Naive thymus-derived CD4-positive, alpha-beta T cell (primary cell): Measurements from ENCODE around the gene FRMD4B. TPM values are rescaled to one million over a fixed set of nuclear protein-coding genes. Genes with fewer than 3 reads are reported as not detected.

Source experiments
- ATAC-seq: fragments of 150-1000 bp; cut with Tn5 transposase; 2 replicates; pipeline ENCODE4 v1.10.0; 2021; ENCODE audit warnings: mild to moderate bottlenecking, moderate library complexity
- CTCF ChIA-PET: fragments of 350-600 bp; sonication (Branson Sonifier 250); formaldehyde crosslinking; loops from one replicate; lab custom pipeline; 2021; ENCODE audit warnings: antibody characterized with exemption; lab: Charles Lee
- POLR2A ChIA-PET: fragments of 350-600 bp; sonication (Branson Sonifier 250); formaldehyde crosslinking; loops from one replicate; lab custom pipeline; 2021; ENCODE audit warnings: antibody characterized with exemption, inconsistent platforms; lab: Charles Lee
- DNase-seq, 9 donors: peaks; one replicate each; pipeline versions ENCODE4 v3.0.0 to v3.0.0-alpha.2; 2020 to 2022; ENCODE audit warnings: mixed read lengths in 1 of 9
- H3K27ac ChIP-seq: one replicate; pipeline ENCODE4 v1.7.0; 2013; ENCODE audit warnings: mild to moderate bottlenecking, low read depth, low read length, moderate library complexity
- H3K27me3 ChIP-seq, 2 donors: one replicate each; pipeline ENCODE4 v1.7.0; 2013; ENCODE audit warnings: low read length in 2 of 2, mild to moderate bottlenecking in 2 of 2, moderate library complexity in 2 of 2; ENCODE audit not compliant: control insufficient read depth in 2 of 2, insufficient read depth in 2 of 2
- H3K36me3 ChIP-seq, 3 experiments: 1 replicate in 2 of 3; 2 replicates in 1 of 3; pipeline ENCODE4 v1.7.0; 2013; ENCODE audit warnings: low read length in 3 of 3, mild to moderate bottlenecking in 3 of 3, moderate library complexity in 1 of 3; ENCODE audit not compliant: insufficient read depth in 3 of 3, control insufficient read depth in 2 of 3
- H3K4me1 ChIP-seq, 2 donors: one replicate each; pipeline ENCODE4 v1.7.0; 2013; ENCODE audit warnings: low read length in 2 of 2, mild to moderate bottlenecking in 2 of 2, moderate library complexity in 1 of 2; ENCODE audit not compliant: control insufficient read depth in 2 of 2, insufficient read depth in 2 of 2
- H3K4me3 ChIP-seq: 2 replicates; pipeline ENCODE4 v1.7.0; 2013; ENCODE audit warnings: mild to moderate bottlenecking, low read length
- H3K9me3 ChIP-seq, 3 experiments: 1 replicate in 2 of 3; 2 replicates in 1 of 3; pipeline ENCODE4 v1.7.0; 2013; ENCODE audit warnings: low read length in 3 of 3; ENCODE audit not compliant: control insufficient read depth in 2 of 3
- H3K27ac Mint-ChIP-seq, 9 donors: one replicate each; pipeline ENCODE4 v1.8.0; 2020 to 2022; ENCODE audit warnings: mixed read lengths in 9 of 9, mild to moderate bottlenecking in 8 of 9, moderate library complexity in 5 of 9, inconsistent platforms in 2 of 9
- H3K27me3 Mint-ChIP-seq, 5 donors: one replicate each; pipeline ENCODE4 v1.8.0; 2021 to 2022; ENCODE audit warnings: mixed read lengths in 5 of 5, mild to moderate bottlenecking in 1 of 5
- H3K36me3 Mint-ChIP-seq, 5 donors: one replicate each; pipeline ENCODE4 v1.8.0; 2020 to 2022; ENCODE audit warnings: mixed read lengths in 5 of 5, mild to moderate bottlenecking in 3 of 5, inconsistent platforms in 1 of 5
- H3K4me1 Mint-ChIP-seq, 7 donors: one replicate each; pipeline ENCODE4 v1.8.0; 2020 to 2022; ENCODE audit warnings: mixed read lengths in 7 of 7, mild to moderate bottlenecking in 3 of 7, inconsistent platforms in 1 of 7
- H3K4me3 Mint-ChIP-seq, 10 donors: one replicate each; pipeline ENCODE4 v1.8.0; 2020 to 2022; ENCODE audit warnings: mild to moderate bottlenecking in 10 of 10, mixed read lengths in 10 of 10, moderate library complexity in 6 of 10, inconsistent platforms in 2 of 10
- H3K9me3 Mint-ChIP-seq, 11 donors: one replicate each; pipeline ENCODE4 v1.8.0; 2020 to 2022; ENCODE audit warnings: mixed read lengths in 11 of 11, mild to moderate bottlenecking in 4 of 11, inconsistent platforms in 1 of 11, moderate library complexity in 1 of 11
- intact Hi-C, 2 donors: fragments of 100-400 bp; cut with micrococcal nuclease; formaldehyde crosslinking; loops; one replicate each; pipeline ENCODE4 v1.15.1; 2023
- polyA plus RNA-seq, 2 donors: library from polyadenylated mRNA; unstranded; fragments of 300-500 nt; fragmentation: Illumina TruSeq; gene quantifications; one replicate each; pipeline ENCODE4 v1.2.3, GENCODE V29; 2021
- total RNA-seq, 6 experiments: library from RNA in 5 of 6; stranded (reverse) in 5 of 6; gene quantifications; 1 replicate in 5 of 6; 2 replicates in 1 of 6; pipeline ENCODE4 v1.2.3 and lab custom pipeline; 2021 to 2026

FRMD4B gene
- total and polyA plus RNA-seq, 7 experiments from 2014 or later: 0.59 to 32.2 (median 5.6) TPM; not detected in 1

DNA sequence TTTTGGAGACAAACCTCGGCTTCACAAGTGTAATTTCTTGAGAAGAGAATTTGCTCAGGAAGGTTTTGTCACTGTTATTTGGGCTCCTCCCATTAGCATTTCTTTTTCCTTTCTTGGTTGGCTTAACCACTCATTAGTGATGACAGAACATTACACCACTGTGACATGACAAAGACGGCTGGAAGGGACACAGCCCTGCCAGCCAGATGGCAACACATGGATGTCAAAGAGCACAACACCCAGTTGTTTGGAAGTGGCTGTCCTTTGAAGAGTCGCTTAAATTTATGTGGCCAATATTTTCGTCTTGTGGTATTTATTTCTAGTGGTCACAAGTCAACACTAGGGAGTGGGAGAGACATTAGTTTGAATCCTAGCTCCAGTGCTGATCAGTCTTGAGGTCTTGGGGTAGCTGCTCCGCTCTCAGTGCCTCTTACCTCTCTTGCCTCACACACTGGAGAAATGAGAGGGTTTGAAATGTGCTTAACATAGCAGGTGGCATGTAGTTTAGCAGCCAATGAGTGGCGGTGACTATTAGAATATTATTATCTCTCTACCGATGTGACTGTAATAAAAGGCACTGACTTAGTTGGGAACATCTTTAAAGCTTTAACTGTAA, 92.8 kb downstream of the FRMD4B start:
- no peaks in the 10 kb centered on the region for H3K36me3 ChIP-seq

DNA sequence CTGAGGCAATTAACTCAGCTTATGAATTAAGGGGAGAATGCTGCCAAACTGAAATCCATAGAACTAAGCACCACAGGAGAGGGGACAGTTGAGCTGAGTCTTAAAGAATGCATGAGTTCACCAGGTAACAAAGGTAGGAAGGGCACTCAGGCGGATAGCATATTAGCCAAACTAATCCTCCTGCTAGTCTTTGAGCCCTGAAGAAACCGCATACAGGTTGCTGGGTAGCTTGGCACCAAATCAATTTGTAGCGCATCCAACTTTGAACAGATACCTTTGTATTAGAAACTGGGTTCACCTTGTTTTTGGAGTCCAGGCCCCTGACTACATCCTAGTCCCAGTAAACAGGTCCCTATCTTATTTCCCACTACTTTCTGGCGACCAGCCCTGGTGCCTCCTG, 93.7 kb downstream of the FRMD4B start:
- H3K27ac Mint-ChIP-seq: no peak overlapping the region
- H3K4me3 ChIP-seq: no peak overlapping the region
- H3K36me3 Mint-ChIP-seq: no peaks in the 10 kb centered on the region
- H3K4me1 ChIP-seq: peaks cover 0 to 7% of the 10 kb centered on the region in 2 donors
- intact Hi-C loops: no loop called here
- no peaks in the 10 kb centered on the region for H3K36me3 ChIP-seq
- no peak for DNase-seq
- H3K9me3 ChIP-seq: no peaks in the 10 kb centered on the region
- no peaks in the 10 kb centered on the region for H3K27me3 Mint-ChIP-seq
- ChIA-PET POLR2A (no interaction called here), CTCF (interaction anchor here (0.9 kb wide), 1 partner anchor 14 kb away, joined by 3 read pairs; no protein-coding TSS in a partner anchor)
- no peak for ATAC-seq
- H3K4me1 Mint-ChIP-seq: peaks cover 0 to 9% (median 3%) of the 10 kb centered on the region in 7 donors
- no peak overlapping the region for H3K4me3 Mint-ChIP-seq
- no peak overlapping the region for H3K27ac ChIP-seq
- no peaks in the 10 kb centered on the region for H3K27me3 ChIP-seq
- H3K9me3 Mint-ChIP-seq: peaks cover 0 to 3% (median 0%) of the 10 kb centered on the region in 11 donors

More for the DNA sequence above, 92.8 kb downstream of the FRMD4B start:
- Histone ChIP-seq H3K4me3 (no peak overlapping the region), H3K27ac (no peak overlapping the region), H3K27me3 (no peaks in the 10 kb centered on the region), H3K9me3 (no peaks in the 10 kb centered on the region), H3K4me1 (peaks cover 0 to 7% of the 10 kb centered on the region in 2 donors)
- Mint-ChIP-seq H3K36me3 (no peaks in the 10 kb centered on the region), H3K9me3 (peaks cover 0 to 3% (median 0%) of the 10 kb centered on the region in 11 donors), H3K4me1 (peaks cover 0 to 9% (median 3%) of the 10 kb centered on the region in 7 donors), H3K27ac (no peak overlapping the region), H3K27me3 (no peaks in the 10 kb centered on the region), H3K4me3 (no peak overlapping the region)
- POLR2A ChIA-PET: interaction anchor here (0.6 kb wide), 1 partner anchor 107 kb away, joined by 3 read pairs; no protein-coding TSS in a partner anchor
- ATAC-seq (no peak), DNase-seq (no peak)
- intact Hi-C loops: no loop called here
- CTCF ChIA-PET: no interaction called here

DNA sequence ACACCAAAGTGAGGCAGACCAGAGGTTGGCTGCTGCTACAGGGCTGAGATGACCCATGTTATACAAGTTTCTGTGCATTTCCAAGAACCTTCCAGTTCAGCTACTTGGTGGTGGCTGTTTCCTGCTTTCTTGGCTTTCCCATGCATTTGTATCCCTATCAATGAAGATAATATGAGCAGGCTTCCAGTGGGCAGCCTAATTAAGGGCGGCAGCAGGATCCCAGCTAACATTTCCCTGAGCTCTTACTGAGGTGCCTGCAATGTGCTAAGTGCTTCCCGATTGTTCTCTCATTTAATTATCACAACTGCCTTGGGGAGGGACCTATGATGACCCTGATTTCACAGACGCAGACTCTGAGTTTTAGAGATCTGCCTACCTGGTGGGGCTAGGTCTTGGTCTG, 95.5 kb downstream of the FRMD4B start:
- H3K36me3 Mint-ChIP-seq: no peaks in the 10 kb centered on the region
- H3K4me3 ChIP-seq: no peak overlapping the region
- H3K9me3 Mint-ChIP-seq: peaks cover 0 to 3% (median 0%) of the 10 kb centered on the region in 11 donors
- H3K4me3 Mint-ChIP-seq: no peak overlapping the region
- H3K4me1 Mint-ChIP-seq: peaks cover 0 to 9% (median 3%) of the 10 kb centered on the region in 7 donors
- H3K27me3 ChIP-seq: no peaks in the 10 kb centered on the region
- CTCF ChIA-PET: interaction anchor here (0.6 kb wide), 1 partner anchor 14 kb away, joined by 3 read pairs; no protein-coding TSS in a partner anchor
- intact Hi-C loops: no loop called here
- H3K27ac Mint-ChIP-seq: no peak overlapping the region
- no peaks in the 10 kb centered on the region for H3K27me3 Mint-ChIP-seq
- H3K4me1 ChIP-seq: peaks cover 0 to 7% of the 10 kb centered on the region in 2 donors
- no peaks in the 10 kb centered on the region for H3K9me3 ChIP-seq
- no peak for DNase-seq
- no peak overlapping the region for H3K27ac ChIP-seq
- no peak for ATAC-seq
- H3K36me3 ChIP-seq: no peaks in the 10 kb centered on the region
- POLR2A ChIA-PET: no interaction called here

DNA sequence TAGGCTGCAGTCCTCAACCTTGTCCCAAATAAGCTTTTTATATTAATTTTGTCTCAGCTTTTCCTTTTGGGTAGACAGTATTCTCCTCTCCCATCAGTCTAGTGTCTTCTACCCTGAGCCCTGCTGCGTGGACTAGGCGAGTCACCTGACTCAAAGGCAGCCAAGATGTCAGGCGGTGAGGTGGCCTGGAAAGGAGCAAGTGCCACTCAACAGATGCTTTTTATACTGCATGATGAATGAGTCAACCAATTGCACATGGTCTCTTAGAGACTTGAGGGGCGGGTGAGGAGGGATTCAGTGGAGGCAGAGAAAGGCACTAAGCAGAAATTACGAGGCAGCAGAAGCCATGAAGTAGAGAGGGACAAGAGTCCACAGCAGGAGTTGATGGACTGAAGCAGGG, 95.9 kb downstream of the FRMD4B start:
- CTCF ChIA-PET: interaction anchor here (0.6 kb wide), 1 partner anchor 14 kb away, joined by 3 read pairs; no protein-coding TSS in a partner anchor
- H3K4me3 Mint-ChIP-seq: no peak overlapping the region
- no peak for ATAC-seq

DNA sequence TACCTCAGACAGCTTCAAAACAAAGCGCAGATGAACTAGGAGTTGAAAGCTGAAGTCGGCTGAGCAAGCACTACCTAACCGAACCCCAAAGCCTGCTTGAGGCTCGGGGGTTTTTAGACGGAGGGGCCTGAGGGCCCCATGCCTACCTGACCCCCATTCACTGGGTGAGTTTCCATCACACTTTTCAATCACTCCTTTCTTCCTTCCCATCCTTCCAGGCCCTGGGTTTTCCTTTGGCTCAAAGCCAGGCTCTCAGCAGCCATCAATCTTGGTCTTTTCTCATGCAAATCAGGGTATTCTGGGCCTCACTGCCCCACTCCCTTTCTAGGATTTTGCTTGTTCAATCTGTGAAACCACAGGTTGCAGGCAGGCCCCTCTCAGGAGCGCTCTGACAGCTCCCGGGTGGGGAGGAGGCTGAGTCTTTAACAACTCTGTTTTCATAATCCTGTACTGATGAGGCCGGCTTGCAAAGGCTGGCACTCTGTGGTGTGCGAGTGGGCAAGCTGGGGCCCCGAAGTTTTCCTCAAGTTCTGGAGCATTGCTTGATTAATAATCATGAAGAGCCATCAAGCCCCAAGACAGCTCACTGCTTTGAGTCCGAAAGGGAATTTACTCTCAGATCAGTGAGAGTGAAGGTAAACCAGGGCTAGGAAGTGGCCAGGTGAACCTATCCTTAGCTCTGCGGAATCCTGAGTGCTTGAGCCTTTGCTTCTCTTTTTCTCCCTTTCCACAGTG, 97.6 kb downstream of the FRMD4B start:
- H3K27ac ChIP-seq: no peak overlapping the region
- H3K4me1 ChIP-seq: peaks cover 0 to 7% of the 10 kb centered on the region in 2 donors
- peak; percentile 24 for ATAC-seq
- no peaks in the 10 kb centered on the region for H3K27me3 ChIP-seq
- H3K9me3 ChIP-seq: no peaks in the 10 kb centered on the region
- H3K27ac Mint-ChIP-seq: peak overlapping the region in 2 of 9 donors; percentile 26 to 40
- H3K36me3 Mint-ChIP-seq: no peaks in the 10 kb centered on the region
- peak overlapping the region in 1 of 10 donors; percentile 40 for H3K4me3 Mint-ChIP-seq
- DNase-seq: peak in 1 of 9 donors; percentile 45
- H3K36me3 ChIP-seq: no peaks in the 10 kb centered on the region
- H3K9me3 Mint-ChIP-seq: peaks cover 0 to 3% (median 0%) of the 10 kb centered on the region in 11 donors
- intact Hi-C loops: no loop called here
- no peak overlapping the region for H3K4me3 ChIP-seq
- peaks cover 0 to 9% (median 3%) of the 10 kb centered on the region in 7 donors for H3K4me1 Mint-ChIP-seq
- ChIA-PET POLR2A (no interaction called here), CTCF (no interaction called here)
- no peaks in the 10 kb centered on the region for H3K27me3 Mint-ChIP-seq

More for the DNA sequence above, 95.9 kb downstream of the FRMD4B start:
- no peaks in the 10 kb centered on the region for H3K27me3 ChIP-seq
- H3K4me1 ChIP-seq: peaks cover 0 to 7% of the 10 kb centered on the region in 2 donors
- H3K27ac Mint-ChIP-seq: no peak overlapping the region
- no peaks in the 10 kb centered on the region for H3K36me3 Mint-ChIP-seq
- H3K9me3 Mint-ChIP-seq: peaks cover 0 to 3% (median 0%) of the 10 kb centered on the region in 11 donors
- H3K4me1 Mint-ChIP-seq: peaks cover 0 to 9% (median 3%) of the 10 kb centered on the region in 7 donors
- DNase-seq: no peak
- H3K4me3 ChIP-seq: no peak overlapping the region
- no peaks in the 10 kb centered on the region for H3K9me3 ChIP-seq
- no peak overlapping the region for H3K27ac ChIP-seq
- no peaks in the 10 kb centered on the region for H3K27me3 Mint-ChIP-seq
- no peaks in the 10 kb centered on the region for H3K36me3 ChIP-seq
- POLR2A ChIA-PET: no interaction called here
- intact Hi-C loops: no loop called here

DNA sequence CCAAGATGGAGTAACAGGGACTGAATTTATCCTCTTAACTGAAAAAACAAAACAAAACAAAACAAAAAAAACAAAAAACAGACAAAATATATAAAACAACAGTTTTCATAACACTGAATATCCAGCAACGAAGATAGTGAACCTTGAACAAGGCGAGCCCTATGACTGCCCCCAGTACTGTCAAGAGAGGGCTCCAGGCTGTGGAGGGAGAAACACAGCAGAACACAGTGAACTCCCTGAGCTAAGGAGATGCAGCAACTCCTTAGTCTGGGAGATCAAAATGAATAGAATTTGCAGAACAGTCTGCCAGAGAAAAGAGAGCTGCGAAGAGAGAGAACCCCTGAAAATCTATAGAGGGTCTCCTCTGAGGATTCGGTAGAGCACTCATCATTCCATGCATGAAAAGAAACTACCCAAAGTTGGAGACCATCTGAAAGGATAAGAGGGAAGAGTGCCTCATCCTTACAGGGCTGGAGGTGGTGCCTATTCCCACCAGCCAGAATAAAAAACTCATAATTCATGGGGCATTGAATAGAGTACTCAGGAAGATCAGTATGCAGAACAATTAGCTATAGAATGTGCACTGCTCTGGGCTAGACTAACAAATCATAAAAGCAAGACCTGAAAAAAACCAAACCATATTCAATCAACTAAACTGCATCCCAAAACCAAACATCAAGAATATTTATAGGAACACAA, 101.8 kb downstream of the FRMD4B start:
- Histone ChIP-seq H3K27me3 (no peaks in the 10 kb centered on the region), H3K36me3 (no peaks in the 10 kb centered on the region), H3K4me3 (no peak overlapping the region), H3K4me1 (peaks cover 0 to 19% of the 10 kb centered on the region in 2 donors), H3K9me3 (no peaks in the 10 kb centered on the region), H3K27ac (no peak overlapping the region)
- Mint-ChIP-seq H3K4me1 (peaks cover 5 to 14% (median 10%) of the 10 kb centered on the region in 7 donors), H3K36me3 (no peaks in the 10 kb centered on the region), H3K9me3 (no peaks in the 10 kb centered on the region), H3K27me3 (no peaks in the 10 kb centered on the region), H3K4me3 (no peak overlapping the region), H3K27ac (no peak overlapping the region)
- DNase-seq: no peak
- intact Hi-C loops: no loop called here
- CTCF ChIA-PET: no interaction called here
- POLR2A ChIA-PET: no interaction called here
- no peak for ATAC-seq
